ENCODE measurements around the gene MOB3B.
A peak's percentile ranks its signal among the peaks of the same experiment; 100 is the strongest.
"Not testable (repeated sequence)": the region's sequence is repeated elsewhere in the genome, so short reads cannot be mapped to it uniquely, and the experiment has no call there.

MOB3B gene

DNA sequence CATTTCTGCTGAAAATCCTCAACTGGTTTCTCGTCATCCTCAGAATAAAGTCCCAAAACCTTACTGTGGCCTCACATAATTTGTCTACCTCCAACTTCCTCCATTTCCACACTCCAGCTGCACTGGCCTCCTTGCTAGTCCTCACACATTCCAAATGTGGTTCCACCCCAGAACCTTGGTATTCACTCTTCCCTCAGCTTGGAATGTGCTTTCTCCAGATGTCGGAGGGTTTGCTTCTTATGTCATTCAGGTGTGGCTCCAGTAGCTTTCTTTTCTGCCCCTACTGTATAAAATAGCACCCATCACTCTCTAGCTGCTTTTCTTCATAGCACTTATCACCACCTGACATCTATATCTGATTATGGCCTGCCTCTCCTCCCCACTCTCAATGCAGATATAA lies 108.0 kb downstream of the MOB3B start:
- no peak for DNase-seq (ENCODE audit: low read depth)

GRCh38 chr9:27419558-27419957 lies 110.1 kb downstream of the MOB3B start:
- DNase-seq (ENCODE audit: low read depth), result not testable (repeated sequence)

- DNase-seq (ENCODE audit: low read depth), result no peak
Observed at GRCh38 chr9:27414220-27414761, 115.3 kb downstream of the MOB3B start.

GRCh38 chr9:27413511-27414219 lies 115.9 kb downstream of the MOB3B start:
- peak; percentile 23 for DNase-seq (ENCODE audit: low read depth)

DNA sequence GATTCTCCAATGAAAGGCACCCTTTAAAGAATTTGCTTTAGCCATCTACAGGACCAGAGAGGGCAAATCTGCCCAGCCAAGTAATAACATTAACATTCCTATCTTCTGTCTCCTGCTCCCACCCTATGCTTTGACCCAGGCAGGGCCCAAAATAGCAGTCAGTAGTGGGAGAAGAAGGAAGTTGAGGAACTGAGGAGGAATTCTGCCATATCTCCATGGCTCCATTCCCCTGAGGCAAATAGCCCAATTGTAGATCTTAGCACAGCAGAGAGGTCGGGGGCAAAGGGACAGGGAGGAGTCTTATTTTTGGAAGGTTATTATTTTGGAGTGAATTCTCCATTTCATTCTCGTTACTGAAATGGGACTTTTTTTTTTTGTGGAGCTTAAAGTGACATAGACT lies 116.7 kb downstream of the MOB3B start:
- DNase-seq (ENCODE audit: low read depth), result no peak

DNA sequence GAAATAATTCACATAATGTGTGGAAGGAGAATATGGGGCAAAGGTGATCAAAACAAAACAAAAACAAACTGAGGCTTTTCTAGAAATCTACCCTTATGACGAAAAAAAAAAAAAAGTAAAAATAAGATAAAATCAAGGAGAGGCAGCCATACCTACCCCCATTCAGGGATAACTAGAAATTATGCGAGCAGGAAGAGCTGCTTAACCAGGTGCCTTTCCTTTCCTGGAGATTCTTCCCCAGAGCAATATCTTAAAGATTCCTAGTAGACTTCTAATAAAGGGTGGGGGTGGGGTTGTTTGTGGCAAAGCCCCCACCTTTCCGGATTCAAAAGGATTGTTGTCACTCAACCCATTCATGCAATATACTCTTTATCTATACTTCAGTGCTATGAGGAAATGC lies 117.5 kb downstream of the MOB3B start:
- DNase-seq (ENCODE audit: low read depth), result no peak

DNA sequence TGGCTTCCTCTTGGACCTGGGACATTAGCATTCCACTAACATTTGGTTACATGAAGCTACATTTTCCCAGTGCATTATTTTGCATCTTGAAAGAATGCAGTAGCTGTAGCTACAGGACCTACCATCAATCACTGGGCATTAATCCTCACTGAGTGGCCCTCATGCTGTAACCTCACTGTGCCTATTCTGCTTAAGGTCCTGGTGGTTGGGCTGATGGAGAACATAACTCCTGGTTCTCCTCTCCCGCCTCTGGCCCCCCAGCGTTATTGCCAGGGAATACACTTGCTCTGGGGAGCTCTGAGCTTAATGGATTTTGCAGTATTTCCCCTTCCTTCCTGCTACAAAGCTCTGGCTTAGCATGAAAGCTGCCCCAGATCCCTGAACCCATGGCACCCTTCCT lies 121.1 kb downstream of the MOB3B start:
- no peak for DNase-seq (ENCODE audit: low read depth)

GRCh38 chr9:27408001-27408400 lies 121.6 kb downstream of the MOB3B start:
- peak; percentile 74 for DNase-seq (ENCODE audit: low read depth)

DNA sequence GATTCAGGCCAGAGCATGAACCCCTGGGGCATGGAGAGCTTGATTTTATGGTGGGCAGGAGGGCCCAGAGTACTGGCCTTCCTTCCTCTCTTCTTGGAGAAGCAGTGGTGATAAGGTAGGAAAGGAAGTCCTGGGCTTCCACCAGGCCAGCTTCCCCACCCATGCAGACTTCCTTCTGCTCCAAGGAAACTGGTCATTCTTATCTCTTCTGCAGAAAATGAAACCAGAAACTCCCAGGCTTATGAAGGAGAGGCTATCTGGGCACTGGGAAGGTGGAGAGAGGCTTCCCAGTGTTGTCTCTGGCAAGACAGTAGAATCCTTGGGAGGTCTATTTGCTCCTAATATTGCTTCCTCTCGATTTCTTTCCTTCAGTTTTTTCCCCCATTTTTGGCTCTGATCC lies 122.1 kb downstream of the MOB3B start:
- DNase-seq (ENCODE audit: low read depth), result no peak

DNA sequence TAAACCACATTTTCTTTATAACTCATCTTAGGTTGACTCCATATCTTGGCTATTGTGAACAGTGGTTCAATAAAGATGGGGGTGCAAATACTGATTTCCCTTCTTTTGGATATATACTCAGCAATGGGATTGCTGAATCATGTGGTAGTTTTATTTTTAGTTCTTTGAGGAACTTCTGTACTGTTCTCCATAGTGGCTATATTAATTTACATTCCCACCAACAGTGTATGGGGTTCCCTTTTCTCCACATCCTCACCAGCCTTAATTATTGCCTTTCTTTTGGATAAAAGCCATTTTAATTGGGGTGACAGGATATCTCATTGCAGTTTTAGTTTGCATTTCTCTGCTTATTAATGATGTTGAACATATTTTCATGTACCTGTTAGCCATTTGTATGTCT lies 125.0 kb downstream of the MOB3B start:
- DNase-seq (ENCODE audit: low read depth), result no peak

- DNase-seq (ENCODE audit: low read depth), result no peak
Observed at GRCh38 chr9:27402626-27403025, 127.0 kb downstream of the MOB3B start.

DNA sequence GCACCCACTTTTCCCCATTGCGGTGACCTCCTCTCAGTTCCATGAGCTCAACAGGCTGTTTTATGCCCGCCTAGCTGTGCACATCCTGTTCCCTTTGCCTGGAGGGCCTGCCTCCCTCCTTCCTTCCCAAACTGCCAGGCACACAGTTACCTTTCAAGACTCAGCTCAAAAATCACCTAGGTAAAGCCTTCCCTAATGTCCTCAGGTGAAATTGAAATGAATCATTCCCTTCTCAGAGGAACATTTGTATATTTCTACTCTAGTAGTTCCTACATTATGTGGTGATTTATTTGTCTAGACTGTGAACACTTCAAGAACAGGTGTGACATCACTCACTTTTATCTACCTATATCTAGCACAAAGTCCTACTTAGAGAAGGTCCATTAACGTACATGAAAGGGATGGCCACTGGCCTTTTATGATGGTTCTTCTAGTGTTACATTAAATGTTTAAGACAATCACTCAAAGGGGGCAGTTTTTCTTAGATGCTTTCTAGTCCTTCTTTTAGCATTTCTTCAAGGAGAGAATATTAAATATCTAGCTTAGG lies 129.2 kb downstream of the MOB3B start:
- DNase-seq (ENCODE audit: low read depth), result no peak

DNA sequence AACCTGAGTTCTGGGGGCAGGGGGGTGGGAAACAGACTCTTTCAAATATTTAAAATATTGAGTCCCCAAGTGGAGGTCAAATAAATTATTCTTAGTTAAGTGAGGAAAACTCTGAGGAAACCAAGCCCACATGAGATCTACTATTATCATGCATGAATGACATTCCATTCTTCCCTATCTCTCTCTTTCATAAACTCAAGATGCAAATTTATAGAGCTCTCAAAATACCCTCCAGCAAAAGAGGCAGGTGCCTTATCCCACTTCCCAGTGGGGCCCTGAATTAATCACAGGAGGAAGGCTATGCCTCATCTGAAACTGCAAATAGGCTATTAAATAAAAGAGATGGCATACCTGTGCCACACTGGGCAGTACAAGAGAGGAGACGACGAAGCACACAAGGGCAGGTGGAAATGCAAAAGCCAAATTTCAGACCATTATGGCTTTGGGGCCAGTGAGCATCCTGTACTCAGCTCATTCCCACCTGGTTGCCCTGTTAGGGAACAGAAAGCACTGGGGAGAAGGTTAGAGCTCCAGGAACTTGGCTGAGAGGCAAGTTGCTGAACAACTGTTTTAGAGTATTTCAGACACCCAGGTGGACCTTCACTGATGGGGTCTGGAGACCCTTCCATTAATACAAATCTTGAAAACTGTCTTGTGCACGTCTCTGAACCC lies 130.5 kb downstream of the MOB3B start:
- DNase-seq (ENCODE audit: low read depth), result no peak

GRCh38 chr9:27396495-27396894 lies 133.1 kb downstream of the MOB3B start:
- DNase-seq (ENCODE audit: low read depth), result no peak

DNA sequence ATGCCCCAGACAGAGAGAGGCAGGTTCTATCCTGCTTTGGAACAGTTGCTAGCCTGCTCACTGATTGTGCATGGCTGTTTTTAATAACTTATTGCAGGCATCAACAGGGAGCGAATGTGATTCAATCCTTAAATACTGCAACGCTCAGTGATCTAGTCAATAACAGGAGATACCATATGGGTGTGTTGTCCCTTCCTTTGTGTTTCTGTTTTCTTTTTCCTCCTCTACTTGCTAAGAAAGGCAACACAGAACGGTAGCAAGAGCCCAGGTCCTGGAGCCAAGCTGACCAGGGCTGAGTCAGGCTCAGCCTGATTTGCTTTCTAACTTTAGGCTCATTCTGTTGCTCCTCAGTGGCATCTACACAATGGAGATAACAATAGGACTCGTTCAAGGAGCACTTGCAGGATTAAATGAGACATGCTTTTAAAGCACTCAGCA lies 134.1 kb downstream of the MOB3B start:
- no peak for DNase-seq (ENCODE audit: low read depth)

DNA sequence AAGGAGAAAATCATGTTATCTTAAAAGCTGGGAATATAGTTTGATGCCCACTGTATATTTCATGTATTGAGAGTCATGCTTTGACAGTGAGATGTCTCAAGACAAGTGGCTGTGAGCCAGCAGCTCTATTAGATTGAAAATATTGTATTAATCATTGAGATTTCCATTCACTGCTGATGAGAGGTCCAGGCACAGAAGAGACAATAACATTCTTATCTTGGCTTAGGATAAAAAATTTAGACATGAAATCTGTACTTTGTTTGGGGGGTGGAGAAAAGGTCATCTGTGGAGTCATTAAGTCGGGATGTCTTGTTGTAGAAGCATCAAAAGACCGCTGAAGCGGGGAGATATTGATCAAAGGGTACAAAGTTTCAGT lies 134.8 kb downstream of the MOB3B start:
- no peak for DNase-seq (ENCODE audit: low read depth)

GRCh38 chr9:27394154-27394825 lies 135.3 kb downstream of the MOB3B start:
- DNase-seq (ENCODE audit: low read depth), result no peak

GRCh38 chr9:27393054-27393846 lies 136.4 kb downstream of the MOB3B start:
- peak; percentile 34 for DNase-seq (ENCODE audit: low read depth)

- DNase-seq (ENCODE audit: low read depth), result no peak
Observed at GRCh38 chr9:27392451-27392850, 137.2 kb downstream of the MOB3B start.

DNA sequence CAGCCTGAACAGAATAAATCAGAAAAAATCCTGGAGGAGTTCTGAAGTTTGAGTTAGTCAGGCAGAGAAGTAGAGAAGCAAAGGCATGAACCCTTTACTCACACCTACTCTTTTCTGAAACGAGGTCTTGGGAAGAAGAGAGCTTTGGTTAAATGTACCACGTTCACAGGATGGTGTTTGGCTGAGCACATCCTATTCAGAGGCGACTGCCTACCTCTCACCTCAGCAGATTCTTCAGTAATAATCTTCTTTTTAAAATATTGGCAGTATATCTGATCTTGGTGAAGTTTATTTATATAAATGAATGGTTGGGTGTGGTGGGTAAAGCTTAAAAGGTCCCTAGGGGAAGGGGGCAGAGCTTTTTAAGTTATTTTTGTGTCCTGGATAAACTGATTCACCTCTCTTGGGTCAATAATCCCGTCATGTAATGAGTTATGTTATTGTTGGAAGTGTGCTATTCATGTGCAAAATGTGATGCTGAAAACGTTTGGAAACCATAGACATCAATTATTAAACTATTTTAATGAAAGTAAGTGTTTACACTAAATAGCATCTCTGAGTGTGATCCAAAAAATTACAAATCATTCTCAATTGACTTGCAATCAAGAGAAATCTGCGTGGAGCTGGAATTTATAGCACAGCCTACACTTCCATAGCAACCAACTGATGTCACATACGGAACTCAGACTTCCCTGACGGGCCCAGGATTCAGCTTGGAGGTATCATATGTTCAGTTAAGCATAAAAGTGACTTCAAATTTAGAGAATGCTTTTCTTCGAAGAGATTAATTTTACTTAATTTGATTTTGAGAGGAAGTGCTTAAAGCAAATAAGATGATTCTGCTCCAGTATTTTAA lies 138.3 kb downstream of the MOB3B start:
- no peak for DNase-seq (ENCODE audit: low read depth)

DNA sequence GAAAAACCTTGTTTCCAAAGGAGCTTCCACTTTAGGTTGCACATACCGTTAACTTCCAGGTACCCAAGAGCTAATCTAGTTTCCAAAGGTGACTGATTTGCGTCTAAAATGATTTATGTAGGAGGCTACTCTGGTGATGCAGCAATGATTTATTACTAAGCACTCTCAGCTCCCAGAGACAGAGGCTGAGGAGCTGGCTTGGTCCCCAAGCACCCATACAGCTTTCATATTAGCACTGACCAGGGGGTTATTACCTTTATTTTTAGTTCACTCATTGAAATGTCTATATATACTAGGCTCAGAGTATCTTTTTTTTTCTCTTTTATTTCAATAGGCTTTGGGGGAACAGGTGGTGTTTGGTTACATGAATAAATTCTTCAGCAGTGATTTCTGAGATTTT lies 141.5 kb downstream of the MOB3B start:
- no peak for DNase-seq (ENCODE audit: low read depth)

Measured in iris pigment epithelial cell (primary cell).